ENCODE results near the gene TLE7. TPM values are rescaled to one million over a fixed set of nuclear protein-coding genes. Genes with fewer than 3 reads are reported as not detected.

The TLE7 gene
- polyA plus RNA-seq, 1 of the 3 experiments (the other 2 are of a cell fraction) = not detected

- DNase-seq = peak; percentile 89
- Histone ChIP-seq H3K9me3 (no peaks in the 10 kb centered on the region), H3K4me1 (ENCODE audit: control insufficient read depth in 1 of 2, insufficient read depth in 2 of 2, low read depth in 1 of 2, low read length in 1 of 2) (peaks cover 0 to 8% of the 10 kb centered on the region in 2 experiments; a peak in 2 of 4 replicates), H3F3A (replicated peaks; ENCODE audit: insufficient read depth) (peaks cover 11% of the 10 kb centered on the region), H3K4me3 (ENCODE audit: low read depth in 2 of 2, low read length in 1 of 2) (peak overlapping the region; percentile 89 to 90), H3K4me2 (peak overlapping the region; percentile 93), H3K79me2 (ENCODE audit: insufficient read depth) (peaks cover 11% of the 10 kb centered on the region), H3K9ac (peak overlapping the region; percentile 99), H3K9me2 (no peaks in the 10 kb centered on the region), H3K27ac (ENCODE audit: low read depth in 2 of 2, low read length in 1 of 2) (peak overlapping the region; percentile 93 to 97), H3K27me3 (ENCODE audit: insufficient read depth) (no peaks in the 10 kb centered on the region), H2AFZ (ENCODE audit: low read depth) (peak overlapping the region; percentile 98), H3K36me3 (replicated peaks in 1 of 2; ENCODE audit: control insufficient read depth in 1 of 2, insufficient read depth in 2 of 2, low read length in 1 of 2) (no peaks in the 10 kb centered on the region), H4K20me1 (ENCODE audit: insufficient read depth) (no peaks in the 10 kb centered on the region)
- WGBS (ENCODE audit: low lambda C conversion rate) = under 1% methylated on average over 23 of the region's 44 CpGs
- ChIA-PET CTCF (interaction anchor here (0.6 to 3.7 kb wide), 7 partner anchors 9 to 127 kb away, joined by 3 to 19 read pairs (median 4); partner anchors contain the start of gene ZNF23), POLR2A (interaction anchor here (0.6 to 2.8 kb wide), 4 partner anchors 20 to 127 kb away, joined by 3 to 31 read pairs (median 8); partner anchors contain the start of gene ZNF23)
- TF ChIP-seq NFIC (IDR thresholded peaks at IDR 0.05; ENCODE audit: borderline replicate concordance) (peak; percentile 47; the same call in 1 of the 2 replicates), EZH2phosphoT487 (IDR thresholded peaks at IDR 0.05; ENCODE audit: borderline replicate concordance, low read depth) (no peak), ZBTB33 (IDR thresholded peaks at IDR 0.05; ENCODE audit: borderline replicate concordance, low read depth) (no peak), TAF1 (IDR thresholded peaks at IDR 0.05; ENCODE audit: borderline replicate concordance, low read depth, low read length) (no peak; the same call in 1 of the 2 replicates), RFX5 (IDR thresholded peaks at IDR 0.05; ENCODE audit: low read length) (no peak), EP300 (IDR thresholded peaks at IDR 0.05; ENCODE audit: borderline replicate concordance in 1 of 2, low read depth in 1 of 2, low read length in 1 of 2) (no peak), YY1 (IDR thresholded peaks at IDR 0.05; ENCODE audit: low read depth) (0 out of 2 replicates have a peak, but pooled peaks have one; percentile 68), ELF1 (IDR thresholded peaks at IDR 0.05) (0 out of 2 replicates have a peak, but pooled peaks have one; percentile 31), MAX (IDR thresholded peaks at IDR 0.05; ENCODE audit: low read depth) (peak; percentile 75; the same call in 1 of the 2 replicates), USF1 (IDR thresholded peaks at IDR 0.05; ENCODE audit: borderline replicate concordance, low read depth) (no peak; the same call in 1 of the 2 replicates), JUND (IDR thresholded peaks at IDR 0.05) (no peak), RAD21 (IDR thresholded peaks at IDR 0.05; ENCODE audit: low read length) (no peak), GABPA (IDR thresholded peaks at IDR 0.05; ENCODE audit: low read depth) (peak; percentile 86), TCF12 (IDR thresholded peaks at IDR 0.05) (no peak), SIN3A (IDR thresholded peaks at IDR 0.05; ENCODE audit: borderline replicate concordance, low read depth, low read length) (no peak), MXI1 (IDR thresholded peaks at IDR 0.05; ENCODE audit: low read depth, low read length) (peak; percentile 73; the same call in 1 of the 2 replicates), RXRA (IDR thresholded peaks at IDR 0.05; ENCODE audit: borderline replicate concordance, low read depth) (no peak), CHD2 (IDR thresholded peaks at IDR 0.05; ENCODE audit: low read length, partially characterized antibody) (no peak), POLR2AphosphoS5 (IDR thresholded peaks at IDR 0.05; ENCODE audit: low read depth, low read length) (peak; percentile 85)
These were observed 42.4 kb upstream of the TLE7 start for GRCh38 chr16:71484006-71484893.

Measured in SK-N-SH (cell line).